Hepatocyte (in vitro differentiated cells): ENCODE data around the gene TP73. TPM values are rescaled to one million over a fixed set of nuclear protein-coding genes. Genes with fewer than 3 reads are reported as not detected.
A peak's percentile ranks its signal among the peaks of the same experiment; 100 is the strongest.

Source experiments
- DNase-seq: peaks from one replicate; pipeline ENCODE4 v3.0.0-alpha.2; 2016; ENCODE audit warnings: low spot score
- H2AFZ ChIP-seq: fragments of 200-600 bp; sonication (generic); 2 replicates; pipeline ENCODE4 v1.6.0; 2016; ENCODE audit warnings: antibody characterized with exemption, mild to moderate bottlenecking
- H3K27ac ChIP-seq: fragments of 200-600 bp; sonication (generic); 2 replicates; pipeline ENCODE4 v1.5.1; 2016; ENCODE audit warnings: mild to moderate bottlenecking
- H3K27me3 ChIP-seq: fragments of 200-600 bp; sonication (generic); 2 replicates; pipeline ENCODE4 v1.6.1; 2016
- H3K36me3 ChIP-seq: fragments of 200-600 bp; sonication (generic); replicated peaks from 2 replicates; pipeline ENCODE4 v1.5.1; 2016; ENCODE audit warnings: low read depth; ENCODE audit not compliant: insufficient read depth
- H3K4me1 ChIP-seq: fragments of 200-600 bp; sonication (generic); 2 replicates; pipeline ENCODE4 v1.5.1; 2016; ENCODE audit warnings: mild to moderate bottlenecking, moderate library complexity; ENCODE audit not compliant: insufficient read depth
- H3K4me2 ChIP-seq: fragments of 200-600 bp; sonication (generic); 2 replicates; pipeline ENCODE4 v1.6.0; 2016
- H3K4me3 ChIP-seq: fragments of 200-600 bp; sonication (generic); 2 replicates; pipeline ENCODE4 v1.5.1; 2016; ENCODE audit warnings: mild to moderate bottlenecking
- H3K79me2 ChIP-seq: fragments of 200-600 bp; sonication (generic); 2 replicates; pipeline ENCODE4 v1.6.0; 2017; ENCODE audit warnings: mild to moderate bottlenecking
- H3K9me2 ChIP-seq: fragments of 200-600 bp; sonication (generic); replicated peaks from 2 replicates; pipeline ENCODE4 v1.6.0; 2017; ENCODE audit warnings: mild to moderate bottlenecking; ENCODE audit not compliant: insufficient read depth
- H3K9me3 ChIP-seq: fragments of 200-600 bp; sonication (generic); 2 replicates; pipeline ENCODE4 v1.5.1; 2016; ENCODE audit warnings: low read depth, mild to moderate bottlenecking
- H4K20me1 ChIP-seq: fragments of 200-600 bp; sonication (generic); 2 replicates; pipeline ENCODE4 v1.6.0; 2016; ENCODE audit warnings: mild to moderate bottlenecking; ENCODE audit not compliant: insufficient read depth, poor library complexity, severe bottlenecking
- CTCF ChIP-seq: fragments of 200-600 bp; sonication (generic); IDR thresholded peaks from 2 replicates; pipeline ENCODE4 v1.5.1; 2016; ENCODE audit warnings: antibody characterized with exemption, mild to moderate bottlenecking; ENCODE audit not compliant: poor library complexity
- EZH2 ChIP-seq: fragments of 200-600 bp; sonication (generic); IDR thresholded peaks from 2 replicates; pipeline ENCODE4 v1.6.1; 2016; ENCODE audit warnings: antibody characterized with exemption, mild to moderate bottlenecking, borderline replicate concordance
- EZH2phosphoT487 ChIP-seq: fragments of 200-600 bp; sonication (generic); IDR thresholded peaks from one replicate; pipeline ENCODE4 v1.6.1; 2018; ENCODE audit warnings: antibody characterized with exemption, mild to moderate bottlenecking, low read depth, moderate library complexity; ENCODE audit not compliant: unreplicated experiment, severe bottlenecking
- WGBS: methylation state at CpG from one replicate; pipeline ENCODE4 v1.1.6; 2016; ENCODE audit warnings: low lambda C conversion rate; ENCODE audit errors: missing lambda C conversion rate; 5-methylcytosine and 5-hydroxymethylcytosine counted together
- polyA plus RNA-seq: library from polyadenylated mRNA; unstranded; fragments of >200 nt; fragmentation: Nextera tagmentation; extraction: Ambion mirVana; gene quantifications from 2 replicates; pipeline ENCODE4 v1.2.1, GENCODE V29; 2016
- total RNA-seq: library from RNA; depleted of rRNA; stranded (reverse); fragments of >200 nt; gene quantifications from 2 replicates; pipeline ENCODE4 v1.2.3, GENCODE V29; 2014

Gene TP73
- total and polyA plus RNA-seq, 2 experiments from 2014 or later, result 0.27 to 0.47 TPM

GRCh38 chr1:3745590-3746381 lies 93.5 kb downstream of the TP73 start:
- Histone ChIP-seq H4K20me1 (no peaks in the 10 kb centered on the region), H3K9me3 (no peaks in the 10 kb centered on the region), H3K4me2 (peak overlapping the region; percentile 99), H3K4me3 (no peak overlapping the region), H3K79me2 (peaks cover 19% of the 10 kb centered on the region), H3K4me1 (peaks cover 6% of the 10 kb centered on the region), H3K27ac (no peak overlapping the region), H3K9me2 (no peaks in the 10 kb centered on the region), H3K27me3 (no peaks in the 10 kb centered on the region), H2AFZ (no peak overlapping the region), H3K36me3 (no peaks in the 10 kb centered on the region)
- no peak for TF ChIP-seq CTCF
- no peak for TF ChIP-seq EZH2phosphoT487
- TF ChIP-seq EZH2, result no peak
- no peak for DNase-seq
- 85% methylated on average over 25 of the region's 25 CpGs for WGBS

GRCh38 chr1:3746389-3746829 lies 94.1 kb downstream of the TP73 start:
- TF ChIP-seq EZH2phosphoT487 (no peak), CTCF (no peak), EZH2 (no peak)
- H3K9me3 ChIP-seq, result no peaks in the 10 kb centered on the region
- no peak overlapping the region for H3K27ac ChIP-seq
- peak overlapping the region; percentile 69 for H3K4me3 ChIP-seq
- no peaks in the 10 kb centered on the region for H3K36me3 ChIP-seq
- DNase-seq, result no peak
- peak overlapping the region; percentile 34 for H2AFZ ChIP-seq
- peak overlapping the region; percentile 99 for H3K4me2 ChIP-seq
- no peaks in the 10 kb centered on the region for H4K20me1 ChIP-seq
- H3K4me1 ChIP-seq, result peaks cover 6% of the 10 kb centered on the region
- peaks cover 19% of the 10 kb centered on the region for H3K79me2 ChIP-seq
- no peaks in the 10 kb centered on the region for H3K9me2 ChIP-seq
- 7% methylated on average over 35 of the region's 35 CpGs for WGBS
- no peaks in the 10 kb centered on the region for H3K27me3 ChIP-seq

- peaks cover 6% of the 10 kb centered on the region for H3K4me1 ChIP-seq
- no peaks in the 10 kb centered on the region for H4K20me1 ChIP-seq
- peak overlapping the region; percentile 34 for H2AFZ ChIP-seq
- TF ChIP-seq EZH2phosphoT487, result no peak
- TF ChIP-seq CTCF, result no peak
- TF ChIP-seq EZH2, result no peak
- no peaks in the 10 kb centered on the region for H3K36me3 ChIP-seq
- peaks cover 19% of the 10 kb centered on the region for H3K79me2 ChIP-seq
- no peaks in the 10 kb centered on the region for H3K27me3 ChIP-seq
- peak; percentile 90 for DNase-seq
- 1% methylated on average over 25 of the region's 73 CpGs for WGBS
- no peaks in the 10 kb centered on the region for H3K9me2 ChIP-seq
- peak overlapping the region; percentile 99 for H3K4me2 ChIP-seq
- H3K27ac ChIP-seq, result no peak overlapping the region
- peak overlapping the region; percentile 69 for H3K4me3 ChIP-seq
- no peaks in the 10 kb centered on the region for H3K9me3 ChIP-seq
Measured at GRCh38 chr1:3746830-3747521, 94.7 kb downstream of the TP73 start.
